HG02642 (cell line): ENCODE results near the gene L1CAM.

ENCODE experiments used
- ATAC-seq: cut with Tn5 transposase; IDR thresholded peaks from one replicate; pipeline ENCODE4 v1.9.1; 2021; ENCODE audit warnings: mild to moderate bottlenecking; ENCODE audit not compliant: unreplicated experiment, poor library complexity

L1CAM gene, protein sequence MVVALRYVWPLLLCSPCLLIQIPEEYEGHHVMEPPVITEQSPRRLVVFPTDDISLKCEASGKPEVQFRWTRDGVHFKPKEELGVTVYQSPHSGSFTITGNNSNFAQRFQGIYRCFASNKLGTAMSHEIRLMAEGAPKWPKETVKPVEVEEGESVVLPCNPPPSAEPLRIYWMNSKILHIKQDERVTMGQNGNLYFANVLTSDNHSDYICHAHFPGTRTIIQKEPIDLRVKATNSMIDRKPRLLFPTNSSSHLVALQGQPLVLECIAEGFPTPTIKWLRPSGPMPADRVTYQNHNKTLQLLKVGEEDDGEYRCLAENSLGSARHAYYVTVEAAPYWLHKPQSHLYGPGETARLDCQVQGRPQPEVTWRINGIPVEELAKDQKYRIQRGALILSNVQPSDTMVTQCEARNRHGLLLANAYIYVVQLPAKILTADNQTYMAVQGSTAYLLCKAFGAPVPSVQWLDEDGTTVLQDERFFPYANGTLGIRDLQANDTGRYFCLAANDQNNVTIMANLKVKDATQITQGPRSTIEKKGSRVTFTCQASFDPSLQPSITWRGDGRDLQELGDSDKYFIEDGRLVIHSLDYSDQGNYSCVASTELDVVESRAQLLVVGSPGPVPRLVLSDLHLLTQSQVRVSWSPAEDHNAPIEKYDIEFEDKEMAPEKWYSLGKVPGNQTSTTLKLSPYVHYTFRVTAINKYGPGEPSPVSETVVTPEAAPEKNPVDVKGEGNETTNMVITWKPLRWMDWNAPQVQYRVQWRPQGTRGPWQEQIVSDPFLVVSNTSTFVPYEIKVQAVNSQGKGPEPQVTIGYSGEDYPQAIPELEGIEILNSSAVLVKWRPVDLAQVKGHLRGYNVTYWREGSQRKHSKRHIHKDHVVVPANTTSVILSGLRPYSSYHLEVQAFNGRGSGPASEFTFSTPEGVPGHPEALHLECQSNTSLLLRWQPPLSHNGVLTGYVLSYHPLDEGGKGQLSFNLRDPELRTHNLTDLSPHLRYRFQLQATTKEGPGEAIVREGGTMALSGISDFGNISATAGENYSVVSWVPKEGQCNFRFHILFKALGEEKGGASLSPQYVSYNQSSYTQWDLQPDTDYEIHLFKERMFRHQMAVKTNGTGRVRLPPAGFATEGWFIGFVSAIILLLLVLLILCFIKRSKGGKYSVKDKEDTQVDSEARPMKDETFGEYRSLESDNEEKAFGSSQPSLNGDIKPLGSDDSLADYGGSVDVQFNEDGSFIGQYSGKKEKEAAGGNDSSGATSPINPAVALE

DNA sequence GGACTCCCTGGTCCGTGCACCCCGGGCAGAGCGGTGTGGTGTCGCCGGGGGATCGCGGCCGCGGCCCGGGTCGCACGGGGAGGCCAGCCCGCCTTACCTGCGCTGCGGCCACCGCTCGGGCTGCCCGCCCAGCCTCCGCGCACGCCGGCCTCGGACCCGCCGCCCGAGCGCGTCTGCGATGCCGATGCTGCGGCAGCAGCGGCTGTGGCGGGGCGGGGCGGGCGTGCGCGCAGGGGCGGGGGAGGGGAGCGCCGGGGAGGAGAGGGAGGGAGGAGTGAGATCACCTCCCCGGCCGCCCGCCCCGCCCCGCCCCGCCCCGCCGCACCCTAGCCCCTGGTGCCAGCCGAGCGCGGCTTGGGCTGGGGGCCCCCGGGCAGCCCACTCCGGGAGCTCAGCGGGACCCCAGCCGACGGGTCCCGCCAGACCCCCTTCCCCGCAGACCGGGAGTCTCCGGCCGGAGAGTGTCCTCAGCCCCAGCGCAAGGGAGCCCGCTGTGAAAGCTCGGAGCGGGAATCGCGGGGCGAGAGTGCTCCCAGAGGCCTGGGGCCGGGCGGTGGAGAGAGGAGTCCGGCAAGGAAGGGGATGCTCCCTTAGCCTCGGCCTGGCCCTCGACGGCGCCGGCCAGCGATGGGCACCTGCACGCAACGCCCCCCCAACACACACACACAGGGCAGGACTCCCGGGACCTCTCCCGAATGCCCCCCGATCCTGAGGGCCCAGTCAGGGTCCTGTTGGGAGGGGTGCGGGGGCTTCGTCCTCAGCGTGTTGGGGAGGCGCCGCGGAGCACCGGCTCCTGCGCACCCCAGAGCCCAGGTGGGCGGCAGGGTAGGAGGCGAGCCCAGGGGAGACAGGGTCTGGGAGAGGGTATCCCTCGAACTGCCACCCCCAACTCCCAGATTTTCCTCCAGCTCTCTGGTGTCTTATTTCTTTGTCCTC lies at the start of gene L1CAM:
TSS of gene L1CAM (minus strand) at position 206 of the 936 bp plus-strand sequence. CDS start 10,337 bp downstream, outside the sequence.
- ATAC-seq = no peak

GRCh38 chrX:153935326-153935851 lies 49.4 kb upstream of the L1CAM start:
- ATAC-seq = no peak

GRCh38 chrX:153934762-153935325 lies 48.9 kb upstream of the L1CAM start, which contains the start of gene NAA10:
TSS of gene NAA10 (minus strand) at chrX:153935037. CDS start at chrX:153934904, 133 bp downstream.
- ATAC-seq = peak; percentile 93

DNA sequence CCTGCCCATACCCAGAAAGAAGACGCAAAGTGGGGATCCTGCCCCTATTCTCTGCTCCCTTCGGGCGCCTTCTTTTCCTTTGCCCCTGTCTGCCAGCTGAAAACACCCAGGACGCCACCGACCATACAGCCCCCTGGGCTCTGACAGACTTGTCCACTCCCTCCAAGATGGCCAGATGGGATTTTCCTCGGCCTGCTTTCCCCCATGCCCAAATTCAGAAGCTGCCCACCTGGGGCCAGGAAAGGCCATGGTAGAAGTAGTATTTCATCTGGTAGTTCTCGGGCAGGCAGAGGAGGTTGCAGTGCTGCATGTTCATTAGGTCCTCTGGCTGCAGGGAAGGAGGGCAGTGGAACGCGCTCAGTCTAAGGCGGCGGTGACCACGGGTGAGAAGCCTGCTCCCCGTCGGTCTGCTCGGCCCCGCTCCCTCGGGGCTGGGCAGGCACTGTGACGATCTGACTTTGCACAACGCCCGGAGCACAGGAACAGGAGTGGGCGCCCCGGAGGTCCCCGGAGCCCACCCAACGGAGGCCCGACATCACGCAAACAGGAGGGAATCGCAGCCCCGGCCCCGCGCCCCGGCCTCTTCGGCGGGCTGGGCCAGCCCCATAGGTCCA lies 48.3 kb upstream of the L1CAM start:
- ATAC-seq = no peak

- no peak for ATAC-seq
Observed at GRCh38 chrX:153933748-153934147, 47.8 kb upstream of the L1CAM start.

- no peak for ATAC-seq
Observed at GRCh38 chrX:153932220-153932915, 46.4 kb upstream of the L1CAM start.

- ATAC-seq = no peak
Observed at GRCh38 chrX:153931748-153932147, 45.8 kb upstream of the L1CAM start.

- no peak for ATAC-seq
Observed at GRCh38 chrX:153931151-153931550, 45.2 kb upstream of the L1CAM start.

DNA sequence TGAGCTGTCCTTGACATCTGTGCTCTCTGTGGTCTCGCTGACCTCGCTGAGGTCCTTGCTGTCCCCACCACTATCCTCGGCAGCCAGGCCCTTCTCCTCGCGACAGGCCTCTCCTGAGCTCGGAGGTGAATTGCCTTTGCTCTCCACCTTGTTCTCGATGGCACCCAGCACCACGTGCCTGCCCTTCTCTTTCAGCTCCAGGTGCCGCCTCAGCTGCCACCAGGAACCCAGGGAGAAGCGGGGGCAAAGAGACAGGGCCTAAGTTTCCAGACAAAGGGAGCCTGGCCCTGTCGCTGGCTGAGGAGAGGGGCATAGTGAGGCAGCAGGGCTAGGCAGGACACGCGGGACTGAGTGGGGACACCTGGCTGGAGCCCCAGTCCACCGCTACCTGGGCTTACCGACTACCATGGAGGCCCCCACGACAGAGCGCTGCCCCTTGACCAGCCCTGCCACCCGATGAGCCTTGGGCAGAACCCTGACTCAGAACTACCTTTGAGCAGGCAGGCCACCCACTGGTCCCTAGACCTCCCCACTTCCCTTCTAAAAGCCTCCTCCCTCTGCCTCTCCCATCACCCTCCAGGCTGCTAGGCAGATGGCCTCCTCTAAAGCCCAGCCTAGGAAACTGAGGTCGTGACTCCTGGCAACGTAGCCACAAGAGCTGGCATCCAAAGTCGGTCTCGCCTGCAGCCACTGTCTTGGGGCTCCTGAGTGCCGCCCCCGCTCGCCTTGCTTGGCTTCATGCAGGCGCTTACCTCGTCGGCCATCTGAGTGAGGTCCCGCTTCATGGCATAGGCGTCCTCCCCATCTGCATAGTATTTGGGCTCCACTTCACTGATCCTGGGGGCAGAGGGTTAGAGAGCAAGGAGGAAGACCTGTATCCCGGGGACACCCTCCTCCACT lies 44.3 kb upstream of the L1CAM start:
- ATAC-seq = no peak

- no peak for ATAC-seq
Observed at GRCh38 chrX:153929576-153929975, 43.6 kb upstream of the L1CAM start.

- ATAC-seq = no peak
Observed at GRCh38 chrX:153928846-153929245, 42.9 kb upstream of the L1CAM start.

DNA sequence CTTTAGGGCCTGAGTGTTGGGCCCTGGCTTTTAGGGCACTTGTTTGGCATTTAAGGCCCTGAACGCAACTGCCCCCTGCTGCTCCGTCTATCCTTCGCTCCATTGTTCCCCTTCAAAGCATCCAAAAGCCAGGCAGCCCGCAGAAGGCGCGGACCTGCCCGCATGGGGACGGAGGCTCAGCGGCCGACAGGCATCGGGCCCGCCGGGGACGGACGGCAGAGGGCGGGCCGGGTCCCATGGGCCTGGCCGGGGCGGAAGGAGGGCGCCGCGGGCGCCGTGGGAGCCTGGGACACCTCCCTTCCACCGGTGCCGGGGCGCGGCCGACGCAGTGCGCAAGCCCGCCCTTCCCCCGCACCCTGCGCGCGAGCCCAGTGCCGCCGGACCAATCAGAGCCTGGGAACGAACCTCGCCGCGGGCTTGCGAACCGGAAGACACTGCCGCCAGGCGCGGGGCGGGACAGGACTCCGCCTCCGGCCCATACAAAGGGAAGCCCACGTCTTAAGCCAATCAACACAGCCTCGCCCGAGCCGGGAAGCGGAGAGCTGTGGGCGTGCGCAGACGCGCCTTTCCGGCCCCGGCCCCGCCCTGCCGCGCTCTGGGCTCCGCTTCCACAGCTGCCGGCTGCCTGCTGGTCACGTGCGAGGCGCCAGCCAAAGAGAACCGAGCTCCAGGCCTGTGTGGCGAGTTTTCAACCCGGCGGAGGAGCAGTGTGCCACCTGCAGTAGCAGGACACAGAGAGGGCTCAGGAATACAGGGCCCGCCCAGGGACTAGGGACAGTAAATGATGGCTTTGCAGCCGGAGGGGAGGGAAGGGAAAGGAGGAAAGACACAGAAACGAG lies 42.2 kb upstream of the L1CAM start:
- ATAC-seq = peak; percentile 72

- no peak for ATAC-seq
Observed at GRCh38 chrX:153927672-153927921, 41.6 kb upstream of the L1CAM start.

DNA sequence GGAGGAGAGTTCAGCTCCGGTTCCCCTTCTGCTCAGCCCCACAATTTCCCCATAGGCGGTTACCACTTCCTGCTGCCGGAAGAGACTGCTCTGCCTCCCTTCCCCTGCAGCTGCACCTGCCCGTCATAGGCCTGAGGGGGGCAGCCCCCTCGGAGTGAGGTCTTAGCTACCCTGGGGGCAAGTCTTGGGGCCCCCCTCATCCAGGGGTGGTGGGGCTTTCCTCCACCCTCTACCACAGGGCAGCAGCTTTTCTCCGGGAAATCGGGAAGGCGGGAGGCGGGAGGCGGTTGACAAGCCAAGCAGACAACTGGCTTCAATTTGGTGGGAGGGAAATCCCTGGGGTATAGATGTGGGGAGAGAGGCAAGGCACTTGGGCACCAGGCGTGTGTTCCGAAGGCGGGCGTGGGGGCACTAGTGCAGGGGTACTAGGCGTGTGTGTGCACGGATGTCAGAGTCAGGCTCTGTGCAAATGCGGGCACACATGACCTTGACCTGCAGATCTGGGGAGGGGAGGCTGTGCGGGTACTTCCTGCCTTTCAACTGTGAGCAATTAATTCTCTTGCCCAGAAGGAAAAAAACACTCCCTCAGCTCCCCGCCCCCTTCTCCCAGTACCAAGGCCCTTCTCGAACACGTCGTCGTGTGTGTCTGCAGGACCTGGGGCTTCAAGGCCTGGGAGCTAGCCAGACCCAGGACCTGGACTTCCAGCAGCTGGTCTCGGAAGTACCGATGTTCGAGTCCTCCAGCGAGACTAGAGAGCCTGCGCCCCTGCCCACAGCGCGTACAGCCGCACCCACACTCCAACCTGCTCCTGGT lies 41.1 kb upstream of the L1CAM start:
- ATAC-seq = peak; percentile 42

DNA sequence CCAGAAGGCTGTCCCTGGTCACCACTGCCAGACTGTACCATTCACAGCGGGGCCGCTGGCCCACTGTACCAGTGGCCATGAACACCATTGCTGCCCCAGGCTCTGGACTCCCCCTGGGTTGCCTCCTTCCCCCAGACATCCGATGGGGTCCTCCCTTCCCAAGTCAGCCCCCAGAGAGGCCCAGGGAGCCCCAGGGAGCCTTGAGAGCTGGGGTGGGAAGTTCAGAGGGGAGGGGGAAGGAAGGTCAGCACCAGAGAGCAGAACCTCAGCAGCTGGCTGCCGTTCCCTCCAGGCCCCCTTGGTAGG lies 40.5 kb upstream of the L1CAM start:
- no peak for ATAC-seq
